HG03520 (cell line): ENCODE measurements around the gene KMT2C.

Experiments
- ATAC-seq: cut with Tn5 transposase; IDR thresholded peaks from one replicate; pipeline ENCODE4 v1.9.1; 2021; ENCODE audit warnings: mild to moderate bottlenecking, moderate library complexity; ENCODE audit not compliant: unreplicated experiment

KMT2C gene

DNA sequence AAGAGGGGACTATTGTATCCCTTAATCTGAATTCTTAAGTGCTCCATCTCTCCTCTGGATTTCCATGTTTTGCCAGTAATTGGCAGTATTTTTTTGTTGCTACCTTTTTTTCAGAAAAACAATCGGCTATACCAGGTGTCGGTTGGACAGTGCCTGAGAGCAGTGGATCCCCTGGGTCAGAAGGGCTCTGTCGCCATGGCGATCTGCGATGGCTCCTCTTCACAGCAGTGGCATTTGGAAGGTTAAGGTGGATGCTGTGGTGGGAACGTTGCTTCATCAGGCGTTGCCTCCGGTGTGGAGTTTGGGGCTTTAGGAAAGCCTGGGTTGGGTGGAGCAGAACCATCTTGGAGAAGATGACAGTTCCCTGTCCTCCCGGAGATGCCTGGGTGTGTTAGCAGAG, 314.4 kb downstream of the KMT2C start:
- no peak for ATAC-seq

GRCh38 chr7:152120776-152121175, 315.0 kb downstream of the KMT2C start:
- ATAC-seq = no peak

DNA sequence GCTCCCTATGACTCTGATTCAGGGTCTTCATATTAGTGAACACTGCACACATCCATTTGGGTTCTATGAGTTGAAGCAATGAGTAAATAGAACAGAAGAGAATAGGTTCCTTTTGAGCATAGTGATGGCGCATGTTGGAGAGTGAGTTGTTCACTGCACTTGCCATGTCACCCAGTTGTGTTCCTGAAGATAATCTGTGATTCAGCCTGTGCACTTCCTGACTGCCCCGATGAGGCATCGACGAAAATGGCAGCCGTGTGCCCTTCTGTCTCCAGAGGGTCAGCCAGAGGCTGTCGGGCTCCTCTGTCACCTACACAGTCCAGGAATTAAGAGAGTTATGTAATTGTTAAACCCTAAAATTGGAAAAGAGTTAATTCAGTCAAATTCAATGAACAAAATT, 315.6 kb downstream of the KMT2C start:
- no peak for ATAC-seq

DNA sequence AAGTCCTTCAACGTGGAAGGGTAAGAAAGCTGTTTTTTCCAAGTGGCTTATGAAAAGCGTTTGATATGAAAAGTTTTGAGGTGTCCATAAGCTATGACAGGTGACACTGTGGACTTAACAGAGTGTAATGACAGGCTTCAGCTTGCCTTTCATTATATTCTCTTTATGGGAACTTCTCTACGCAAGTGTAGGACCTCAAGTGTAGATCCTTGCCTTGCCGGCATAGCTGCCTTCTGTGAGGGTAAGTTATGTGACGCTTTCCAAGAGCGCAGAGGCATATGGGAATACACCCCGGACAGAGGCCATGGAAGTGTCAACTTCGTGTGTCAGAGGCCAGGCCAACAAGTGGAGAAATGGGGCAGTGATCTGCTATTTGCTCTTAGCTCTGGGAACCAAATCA, 318.4 kb downstream of the KMT2C start:
- ATAC-seq = no peak

- ATAC-seq = no peak
These were observed 320.6 kb downstream of the KMT2C start for GRCh38 chr7:152115021-152115718.

DNA sequence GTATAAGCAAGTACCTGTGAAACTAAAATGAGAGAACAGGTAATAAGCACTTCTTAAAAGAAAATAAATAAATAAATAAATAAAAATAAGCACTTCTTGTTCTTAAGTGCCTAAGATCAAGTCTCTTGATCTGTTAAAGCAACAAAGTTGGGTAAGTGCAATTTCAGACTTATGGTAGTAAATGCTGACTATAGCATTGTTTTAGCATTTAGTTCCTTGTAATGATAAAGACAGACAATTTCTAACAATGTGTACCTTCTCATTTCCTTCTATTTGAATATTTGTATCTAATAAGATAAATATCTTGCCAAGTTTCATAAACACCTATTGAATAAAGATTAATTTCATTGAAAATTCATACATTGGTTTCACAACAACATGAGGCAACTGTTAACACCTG, 323.0 kb downstream of the KMT2C start:
- no peak for ATAC-seq

DNA sequence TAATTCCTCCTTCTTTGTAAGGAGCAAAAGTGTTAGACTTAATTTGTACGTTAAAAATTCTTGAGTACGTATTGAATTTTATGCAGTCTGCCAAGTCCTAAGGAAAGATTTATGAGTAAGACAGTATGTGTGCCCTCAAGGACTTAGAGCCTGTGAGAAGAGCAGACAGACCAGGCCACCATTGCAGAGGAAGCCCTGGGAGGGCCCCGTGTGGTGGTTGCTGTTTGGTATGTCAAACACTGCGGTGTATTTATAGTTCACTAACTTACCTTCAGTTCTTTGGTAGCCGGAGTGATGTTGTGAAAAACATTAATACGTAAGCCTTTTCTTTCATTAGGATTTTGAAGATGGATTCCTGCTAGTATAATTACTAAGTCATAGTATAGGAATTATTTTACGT, 327.4 kb downstream of the KMT2C start:
- no peak for ATAC-seq

GRCh38 chr7:152107945-152108344, 327.9 kb downstream of the KMT2C start:
- no peak for ATAC-seq

- no peak for ATAC-seq
These were observed 328.8 kb downstream of the KMT2C start for GRCh38 chr7:152106990-152107389.

GRCh38 chr7:152105205-152105604, 330.6 kb downstream of the KMT2C start:
- ATAC-seq = no peak

DNA sequence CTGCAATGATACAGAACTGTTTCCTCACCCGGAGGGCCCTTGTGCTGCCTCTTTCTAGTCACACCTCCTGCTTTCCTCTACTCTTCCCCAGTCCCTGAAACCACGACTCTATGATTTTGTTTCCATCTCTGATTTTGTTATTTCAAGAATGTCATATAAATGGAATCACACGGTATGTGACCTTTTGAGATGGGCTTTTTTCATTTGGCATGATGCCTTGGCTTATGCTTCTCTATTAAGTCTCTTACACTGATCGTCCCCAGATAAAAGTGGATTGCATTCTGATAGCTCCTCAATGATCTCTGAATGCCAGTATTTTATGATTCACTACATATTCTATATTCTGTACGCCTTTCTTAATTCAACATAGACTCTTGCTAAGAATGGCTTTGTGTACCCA, 332.1 kb downstream of the KMT2C start:
- no peak for ATAC-seq

- no peak for ATAC-seq
These were observed 332.7 kb downstream of the KMT2C start for GRCh38 chr7:152103066-152103465.

GRCh38 chr7:152097330-152097729, 338.5 kb downstream of the KMT2C start:
- no peak for ATAC-seq

DNA sequence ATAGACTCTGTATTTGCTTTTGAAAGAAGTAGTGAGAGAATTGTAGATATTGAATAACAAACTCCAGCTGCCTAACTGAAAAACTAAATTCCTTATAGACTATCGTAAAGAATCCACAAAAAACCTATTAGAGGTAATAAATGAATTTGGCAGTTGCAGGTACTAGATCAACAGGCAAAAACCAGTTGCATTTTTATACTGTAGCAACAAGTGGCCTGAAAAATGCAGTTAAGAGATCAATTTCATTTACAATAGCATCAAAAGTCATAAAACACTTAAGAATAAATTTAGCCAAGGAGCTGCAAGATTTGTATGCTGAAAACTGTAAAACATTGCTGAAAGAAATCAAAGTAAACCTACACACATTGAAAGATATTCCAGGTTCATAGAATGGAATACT, 340.0 kb downstream of the KMT2C start:
- ATAC-seq = no peak

DNA sequence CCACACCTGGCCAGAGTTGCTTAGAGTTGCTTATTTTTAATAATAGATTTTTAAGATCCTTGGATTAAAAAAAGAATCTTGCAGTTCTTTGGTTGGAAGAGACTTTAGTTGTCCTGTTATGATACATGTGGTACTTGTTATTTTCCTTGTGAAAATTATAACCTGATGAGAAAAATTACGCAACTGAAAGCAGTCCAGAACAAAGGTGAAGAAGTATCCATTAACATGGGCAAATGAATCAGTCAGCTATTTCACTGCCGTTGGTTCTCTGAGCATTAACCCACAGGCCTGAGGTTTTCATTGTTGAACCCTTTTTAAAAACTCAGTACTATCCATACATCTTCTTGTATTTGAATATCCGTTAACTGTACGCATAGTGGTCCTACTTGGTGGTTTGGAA, 342.1 kb downstream of the KMT2C start:
- no peak for ATAC-seq

DNA sequence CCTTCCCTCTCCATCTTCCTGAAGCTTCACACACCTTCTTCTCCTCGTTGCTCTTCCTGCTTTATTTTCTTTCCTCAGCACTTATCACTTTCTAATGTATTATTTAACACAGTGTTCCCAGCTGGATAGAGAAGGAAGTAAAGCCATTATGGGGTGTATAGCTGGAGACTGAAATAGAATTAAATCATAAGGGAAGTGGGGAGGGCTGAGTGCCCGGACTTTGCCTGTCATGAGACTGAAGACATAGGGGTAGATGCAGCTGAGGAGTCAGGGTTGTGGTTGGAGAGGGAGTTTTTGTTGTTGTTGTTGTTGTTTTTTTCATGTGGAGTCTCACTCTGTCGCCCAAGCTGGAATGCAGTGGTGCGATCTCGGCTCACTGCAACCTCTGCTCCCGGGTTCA, 345.1 kb downstream of the KMT2C start:
- ATAC-seq = no peak

- ATAC-seq = no peak
These were observed 346.6 kb downstream of the KMT2C start for GRCh38 chr7:152089183-152089582.

- ATAC-seq = no peak
These were observed 349.3 kb downstream of the KMT2C start for GRCh38 chr7:152086513-152086912.

DNA sequence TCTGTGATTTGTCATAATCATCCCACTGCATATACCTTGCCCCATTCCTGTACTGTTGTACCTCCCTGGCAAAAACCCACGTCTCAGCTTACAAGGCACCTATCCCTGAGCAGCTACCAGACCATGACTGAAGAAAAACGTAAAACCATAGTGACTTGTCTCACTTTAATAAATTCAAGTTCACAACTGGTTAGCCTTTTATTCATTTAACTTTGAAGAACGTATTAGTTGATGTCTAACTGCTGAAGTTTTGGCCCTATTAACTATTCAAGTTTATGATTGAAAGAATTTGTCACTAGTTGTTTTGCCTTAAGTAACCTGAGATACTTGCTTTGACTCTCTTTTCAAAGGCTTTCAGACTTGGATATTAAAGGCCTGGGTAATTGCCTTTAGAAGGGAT, 350.7 kb downstream of the KMT2C start:
- ATAC-seq = no peak
